ENCODE results near the gene ABTB2. TPM values are rescaled to one million over a fixed set of nuclear protein-coding genes. Genes with fewer than 3 reads are reported as not detected.

Gene ABTB2
- total RNA-seq, 1 experiment from 2014 or later = 5.5 TPM

GRCh38 chr11:34179026-34179675, 178.7 kb downstream of the ABTB2 start:
- Histone ChIP-seq H3K27me3 (ENCODE audit: insufficient read depth, low read length) (no peaks in the 10 kb centered on the region), H3K4ac (ENCODE audit: low read depth, low read length) (no peak overlapping the region), H3K14ac (ENCODE audit: insufficient read depth, low read length) (no peak overlapping the region), H4K20me1 (ENCODE audit: control insufficient read depth, insufficient read depth, insufficient read length) (no peaks in the 10 kb centered on the region), H3K9ac (ENCODE audit: extremely low read depth, insufficient read length, low read length) (no peak overlapping the region), H2BK15ac (ENCODE audit: low read depth, low read length) (no peak overlapping the region), H3K23ac (ENCODE audit: insufficient read length, low read depth, low read length) (no peak overlapping the region), H4K8ac (replicated peaks; ENCODE audit: insufficient read length, low read depth, low read length) (no peak overlapping the region), H3T11ph (ENCODE audit: low read length) (no peak overlapping the region), H3K56ac (ENCODE audit: insufficient read length, low read depth, low read length) (no peak overlapping the region), H3K79me1 (ENCODE audit: insufficient read depth, low read depth, low read length, poor library complexity, severe bottlenecking) (no peaks in the 10 kb centered on the region), H2BK120ac (ENCODE audit: low read depth, low read length, poor library complexity, severe bottlenecking) (no peak overlapping the region), H3K18ac (ENCODE audit: insufficient read length, low read depth, low read length) (no peak overlapping the region), H3K4me1 (ENCODE audit: insufficient read depth, low read length) (no peaks in the 10 kb centered on the region), H2BK5ac (ENCODE audit: insufficient read length, low read length) (no peak overlapping the region), H4K5ac (ENCODE audit: insufficient read length, low read depth, low read length) (no peak overlapping the region), H2BK20ac (ENCODE audit: low read depth, low read length, poor library complexity, severe bottlenecking) (no peak overlapping the region), H3K27ac (ENCODE audit: insufficient read length, low read depth, low read length) (no peak overlapping the region), H2AFZ (ENCODE audit: low read length) (no peak overlapping the region), H4K91ac (ENCODE audit: insufficient read length, low read depth, low read length) (no peak overlapping the region), H3K9me3 (ENCODE audit: control insufficient read depth, low read depth, low read length) (no peaks in the 10 kb centered on the region), H2BK12ac (ENCODE audit: insufficient read length, low read depth, low read length) (no peak overlapping the region), H3K4me2 (ENCODE audit: insufficient read depth, insufficient read length, low read length) (no peak overlapping the region), H3K23me2 (ENCODE audit: insufficient read length, low read depth, low read length, poor library complexity, severe bottlenecking) (no peaks in the 10 kb centered on the region), H3K79me2 (ENCODE audit: insufficient read depth, low read length) (no peaks in the 10 kb centered on the region), H2AK5ac (ENCODE audit: insufficient read length, low read length) (no peak overlapping the region)
- Mint-ChIP-seq H3K9me3 (no peaks in the 10 kb centered on the region), H3K27me3 (ENCODE audit: low read depth) (no peaks in the 10 kb centered on the region; the same call in 1 of the 2 replicates), H3K4me1 (peaks cover 6% of the 10 kb centered on the region in 2 experiments), H3K27ac (no peak overlapping the region), H3K36me3 (ENCODE audit: insufficient read depth in 1 of 3, low read depth in 3 of 3) (no peaks in the 10 kb centered on the region), H3K4me3 (no peak overlapping the region)
- TF ChIP-seq CTCF (conservative IDR thresholded peaks at IDR 0.05) = no peak
- no CpG with 5 or more reads among the region's 9 CpGs for WGBS (ENCODE audit: extremely low coverage, insufficient read length, low lambda C conversion rate)
- DNase-seq = no peak
